Body of pancreas (tissue), 4 donors: ENCODE measurements around the gene NLGN2.

Experiments
- POLR2A ChIP-seq, 3 donors: fragments of 450-650 bp; IDR thresholded peaks; one replicate each; pipeline ENCODE4 v1.6.1; 2016; ENCODE audit warnings: antibody characterized with exemption in 3 of 3, mild to moderate bottlenecking in 2 of 3
- TF ChIP-seq, protein P1 (sequence below), 7 experiments: fragments of 450-650 bp in 4 of 7; fragments of 200-600 bp in 3 of 7; sonication (generic) in 3 of 7; IDR thresholded peaks; one replicate each; pipeline ENCODE4 v1.5.1; 2016 to 2019; ENCODE audit warnings: antibody characterized with exemption in 7 of 7

DNA sequence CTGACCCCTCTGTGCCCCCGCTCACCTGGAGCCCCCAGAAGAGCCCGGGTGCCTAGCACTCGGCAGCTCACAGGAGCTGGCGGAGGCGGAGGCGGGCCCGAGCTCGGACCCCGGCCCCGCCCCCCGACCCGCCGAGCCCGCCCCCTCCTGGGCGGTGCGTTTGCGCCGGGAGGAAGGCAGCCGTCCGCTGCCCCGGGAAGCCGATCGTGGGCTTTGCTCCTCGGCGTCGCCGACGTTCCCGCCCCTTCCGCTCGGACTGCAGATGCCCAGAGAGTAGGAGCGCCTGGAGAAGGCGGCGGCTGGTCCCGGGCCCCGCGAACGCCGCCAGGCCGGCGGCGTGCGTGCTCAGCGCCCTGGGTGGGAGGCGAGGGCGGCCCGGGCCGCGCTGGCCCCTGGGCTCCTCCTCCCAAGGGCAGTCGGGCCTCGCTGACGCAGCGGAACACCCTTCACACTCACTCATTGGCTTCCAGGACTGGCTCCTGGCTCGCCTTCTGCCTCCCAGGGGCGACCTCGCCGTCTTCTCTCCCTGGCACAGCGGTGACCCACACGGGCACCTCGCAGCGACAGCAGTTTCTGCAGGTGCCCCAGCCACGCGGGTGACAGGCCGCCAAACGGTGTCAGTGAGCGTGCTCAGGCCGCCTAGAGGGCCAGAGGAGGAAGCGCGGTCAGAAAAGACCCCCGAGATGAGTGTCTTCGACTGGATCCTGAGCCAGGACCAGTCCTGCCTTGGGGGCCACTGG lies 13.0 kb upstream of the NLGN2 start, which contains the start of gene PLSCR3:
- TF ChIP-seq, protein P1, sequence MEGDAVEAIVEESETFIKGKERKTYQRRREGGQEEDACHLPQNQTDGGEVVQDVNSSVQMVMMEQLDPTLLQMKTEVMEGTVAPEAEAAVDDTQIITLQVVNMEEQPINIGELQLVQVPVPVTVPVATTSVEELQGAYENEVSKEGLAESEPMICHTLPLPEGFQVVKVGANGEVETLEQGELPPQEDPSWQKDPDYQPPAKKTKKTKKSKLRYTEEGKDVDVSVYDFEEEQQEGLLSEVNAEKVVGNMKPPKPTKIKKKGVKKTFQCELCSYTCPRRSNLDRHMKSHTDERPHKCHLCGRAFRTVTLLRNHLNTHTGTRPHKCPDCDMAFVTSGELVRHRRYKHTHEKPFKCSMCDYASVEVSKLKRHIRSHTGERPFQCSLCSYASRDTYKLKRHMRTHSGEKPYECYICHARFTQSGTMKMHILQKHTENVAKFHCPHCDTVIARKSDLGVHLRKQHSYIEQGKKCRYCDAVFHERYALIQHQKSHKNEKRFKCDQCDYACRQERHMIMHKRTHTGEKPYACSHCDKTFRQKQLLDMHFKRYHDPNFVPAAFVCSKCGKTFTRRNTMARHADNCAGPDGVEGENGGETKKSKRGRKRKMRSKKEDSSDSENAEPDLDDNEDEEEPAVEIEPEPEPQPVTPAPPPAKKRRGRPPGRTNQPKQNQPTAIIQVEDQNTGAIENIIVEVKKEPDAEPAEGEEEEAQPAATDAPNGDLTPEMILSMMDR (IDR thresholded peaks at IDR 0.05), result peak in 4 of 7 experiments; percentile 28 to 56 (median 44)
- peak; percentile 72 to 85 (median 80) for TF ChIP-seq POLR2A (IDR thresholded peaks at IDR 0.05)
